IPS-18c (cell line): Measurements from ENCODE around the gene FAM13C.
"Not testable (repeated sequence)": the region's sequence is repeated elsewhere in the genome, so short reads cannot be mapped to it uniquely, and the experiment has no call there.

Experiments
- H3K4me3 ChIP-seq: 2 replicates; pipeline ENCODE4 v1.7.0; 2013; ENCODE audit warnings: low read depth, mild to moderate bottlenecking, low read length, moderate library complexity; ENCODE audit not compliant: insufficient read depth
- H3K9me3 ChIP-seq: one replicate; pipeline ENCODE4 v1.6.1; 2013; ENCODE audit warnings: mild to moderate bottlenecking, low read length, moderate library complexity; ENCODE audit not compliant: control insufficient read depth, insufficient read depth

Gene FAM13C

DNA sequence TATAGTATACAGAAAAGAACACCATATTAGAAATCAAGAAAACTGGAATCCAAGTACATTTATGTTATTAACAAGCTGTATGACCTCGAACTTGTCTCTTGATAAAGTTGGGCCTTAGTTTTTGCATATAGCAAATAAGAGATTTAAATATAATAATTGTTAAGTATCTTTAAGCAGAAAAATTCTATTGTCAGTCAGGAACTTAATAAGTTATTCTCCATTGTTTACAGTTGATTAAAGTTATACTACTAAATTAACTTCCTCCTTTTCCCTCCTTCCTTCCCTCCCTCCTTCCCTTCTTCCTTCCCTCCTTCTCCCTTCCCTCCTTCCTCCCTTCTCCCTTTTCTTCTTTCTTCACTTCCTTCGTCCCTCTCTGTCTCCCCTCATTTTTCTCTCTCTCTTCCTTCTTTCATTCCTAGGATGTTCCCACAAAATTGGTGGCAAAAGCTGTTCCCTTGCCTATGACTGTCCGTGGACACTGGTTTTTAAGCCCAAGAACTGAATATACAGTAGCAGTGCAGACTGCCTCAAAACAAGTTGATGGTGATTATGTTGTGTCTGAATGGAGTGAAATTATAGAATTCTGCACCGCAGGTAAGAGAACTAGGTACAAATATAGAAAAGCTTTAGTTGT lies 126.2 kb downstream of the FAM13C start:
- H3K4me3 ChIP-seq: no peak overlapping the region
- H3K9me3 ChIP-seq: no peaks in the 10 kb centered on the region

DNA sequence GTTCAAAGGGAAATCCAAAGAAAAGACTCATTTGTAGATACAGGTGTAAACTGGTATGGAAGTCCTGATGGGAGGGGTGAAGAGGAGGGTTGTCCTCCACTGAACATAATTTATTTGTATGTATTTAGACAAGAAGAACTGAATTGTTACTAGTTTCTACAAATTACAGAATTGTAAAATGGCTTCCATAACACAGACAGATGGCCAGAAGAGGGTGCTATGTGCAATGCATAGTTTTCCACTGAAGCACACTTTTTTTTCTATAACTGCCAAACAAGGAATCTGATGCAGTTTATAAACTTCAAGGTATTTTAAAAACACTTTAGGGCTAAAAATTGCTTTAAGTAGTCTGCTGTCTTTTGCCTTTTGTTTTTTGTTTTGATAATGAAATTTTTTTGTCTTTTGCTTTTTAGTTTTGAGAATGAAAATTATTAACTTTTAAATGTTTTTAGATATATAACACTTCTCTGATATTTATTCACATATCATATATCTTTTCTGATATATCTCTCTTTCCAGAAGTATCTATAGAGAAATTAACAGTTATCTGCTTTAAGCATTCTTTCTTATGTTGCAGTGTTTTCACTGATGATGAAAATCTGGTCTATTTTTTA lies 127.4 kb downstream of the FAM13C start:
- H3K9me3 ChIP-seq: no peaks in the 10 kb centered on the region
- H3K4me3 ChIP-seq: no peak overlapping the region

DNA sequence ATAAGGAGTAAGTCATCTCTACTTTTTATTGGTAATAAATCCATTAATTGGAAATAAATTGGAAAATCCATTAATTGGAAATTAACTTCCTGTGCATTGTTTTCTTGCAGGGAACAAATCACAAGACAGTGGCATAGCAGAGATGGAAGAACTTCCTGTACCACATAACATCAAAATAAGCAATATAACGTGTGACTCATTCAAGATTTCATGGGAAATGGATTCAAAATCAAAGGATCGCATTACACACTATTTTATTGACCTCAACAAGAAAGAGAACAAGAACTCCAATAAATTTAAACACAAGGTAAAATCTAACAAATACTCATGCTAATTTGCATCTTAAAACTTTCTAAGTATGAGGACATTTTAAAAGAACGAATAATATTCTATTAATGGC lies 128.2 kb downstream of the FAM13C start:
- Histone ChIP-seq H3K4me3 (no peak overlapping the region), H3K9me3 (no peaks in the 10 kb centered on the region)

DNA sequence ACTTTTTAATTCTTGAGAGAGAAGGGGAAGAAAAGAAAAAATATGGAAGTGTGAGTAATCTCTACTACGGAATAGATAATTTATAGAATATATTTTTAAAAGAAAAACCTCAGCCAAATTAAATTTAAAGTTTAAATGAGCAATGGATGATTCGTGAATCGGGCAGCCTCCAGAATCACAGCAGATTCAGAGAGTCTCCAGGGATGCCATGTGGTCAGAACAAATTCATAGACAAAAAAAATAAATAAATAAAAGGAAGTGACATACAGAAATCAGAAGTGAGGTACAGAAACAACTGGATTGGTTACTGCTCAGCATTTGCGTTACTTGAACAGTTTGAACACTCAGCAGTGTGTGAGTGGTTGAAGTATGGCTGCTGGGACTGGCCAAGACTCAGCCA lies 132.9 kb downstream of the FAM13C start:
- H3K4me3 ChIP-seq: no peak overlapping the region
- H3K9me3 ChIP-seq: no peaks in the 10 kb centered on the region

DNA sequence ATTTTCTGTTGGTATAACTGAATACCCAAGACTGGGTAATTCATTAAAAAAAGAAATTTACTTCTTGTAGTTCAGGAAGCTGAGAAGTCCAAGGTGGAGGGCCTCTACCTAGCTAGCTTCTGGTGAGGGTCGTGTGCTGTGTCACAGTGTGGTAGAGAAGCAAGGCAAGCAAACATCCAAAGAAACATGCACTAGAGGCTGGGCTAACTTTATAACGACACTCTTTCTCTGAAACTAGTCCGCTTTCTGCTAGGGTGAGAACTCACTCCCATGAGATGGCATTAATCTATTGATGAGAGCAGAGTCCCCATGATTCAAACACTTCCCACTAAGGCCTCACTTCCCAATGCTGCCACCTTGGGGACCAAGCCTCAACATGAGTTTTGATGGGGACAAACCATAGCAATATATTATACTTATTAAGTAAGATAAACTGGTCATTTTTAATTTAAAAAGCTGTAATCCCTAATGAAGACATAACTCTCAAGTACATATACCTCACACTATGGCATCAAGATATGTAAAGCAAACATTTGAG lies 135.1 kb downstream of the FAM13C start:
- Histone ChIP-seq H3K4me3 (no peak overlapping the region), H3K9me3 (no peaks in the 10 kb centered on the region)

DNA sequence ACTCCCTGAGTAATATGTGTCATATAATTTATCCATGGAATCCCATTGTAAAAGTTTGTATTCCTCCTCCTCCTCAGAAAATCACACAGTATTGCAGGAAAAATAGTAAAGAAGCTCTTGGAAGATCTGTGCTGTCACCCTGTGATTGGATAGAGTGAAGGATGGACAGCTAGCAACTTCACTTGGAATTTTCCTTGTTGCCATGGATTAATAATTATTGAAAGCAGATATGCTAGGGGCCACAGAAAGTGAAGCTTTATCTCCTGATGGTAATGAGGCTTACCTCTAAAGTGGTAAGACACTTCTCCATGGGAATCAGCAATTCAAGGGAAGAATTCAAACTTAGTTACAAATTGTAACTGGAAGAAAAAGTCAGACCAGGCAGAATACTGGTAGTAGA lies 137.1 kb downstream of the FAM13C start:
- Histone ChIP-seq H3K4me3 (no peak overlapping the region), H3K9me3 (no peaks in the 10 kb centered on the region)

DNA sequence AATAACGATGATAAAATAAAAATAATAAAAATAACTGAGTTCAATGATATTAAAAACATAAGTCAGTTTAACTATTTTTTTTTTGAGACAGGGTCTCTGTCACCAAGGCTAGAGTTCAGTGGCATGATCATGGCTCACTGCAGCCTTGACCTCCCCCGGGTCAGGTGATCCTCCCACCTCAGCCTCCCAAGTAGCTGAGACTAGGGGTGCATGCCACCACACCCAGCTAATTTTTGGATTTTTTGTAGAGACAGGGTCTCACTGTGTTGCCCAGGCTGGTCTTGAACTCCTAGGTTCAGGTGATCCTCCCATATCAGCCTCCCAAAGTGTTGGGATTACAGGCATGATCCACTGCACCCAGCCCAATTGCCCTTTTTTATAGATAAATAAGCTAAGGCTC lies 138.8 kb downstream of the FAM13C start:
- not testable (repeated sequence) for H3K9me3 ChIP-seq, H3K4me3 ChIP-seq

DNA sequence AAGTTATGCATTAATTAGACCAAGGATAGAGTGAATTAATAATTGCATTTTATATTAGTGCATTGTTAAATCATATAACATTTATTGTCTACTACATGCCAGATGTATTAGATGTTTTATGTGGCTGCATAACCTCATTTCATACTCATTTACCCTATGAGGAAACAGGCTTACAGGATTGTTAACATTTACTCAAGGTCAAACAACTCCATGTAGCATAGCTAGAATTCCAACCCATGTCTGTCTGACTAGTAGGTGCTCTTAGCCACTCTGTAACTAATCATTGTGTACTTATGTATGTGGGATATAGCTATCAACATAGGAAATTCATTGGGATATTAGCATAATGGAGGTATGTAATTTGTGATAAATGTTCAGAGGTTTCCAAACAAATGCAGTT lies 139.6 kb downstream of the FAM13C start:
- H3K4me3 ChIP-seq: no peak overlapping the region
- no peaks in the 10 kb centered on the region for H3K9me3 ChIP-seq

DNA sequence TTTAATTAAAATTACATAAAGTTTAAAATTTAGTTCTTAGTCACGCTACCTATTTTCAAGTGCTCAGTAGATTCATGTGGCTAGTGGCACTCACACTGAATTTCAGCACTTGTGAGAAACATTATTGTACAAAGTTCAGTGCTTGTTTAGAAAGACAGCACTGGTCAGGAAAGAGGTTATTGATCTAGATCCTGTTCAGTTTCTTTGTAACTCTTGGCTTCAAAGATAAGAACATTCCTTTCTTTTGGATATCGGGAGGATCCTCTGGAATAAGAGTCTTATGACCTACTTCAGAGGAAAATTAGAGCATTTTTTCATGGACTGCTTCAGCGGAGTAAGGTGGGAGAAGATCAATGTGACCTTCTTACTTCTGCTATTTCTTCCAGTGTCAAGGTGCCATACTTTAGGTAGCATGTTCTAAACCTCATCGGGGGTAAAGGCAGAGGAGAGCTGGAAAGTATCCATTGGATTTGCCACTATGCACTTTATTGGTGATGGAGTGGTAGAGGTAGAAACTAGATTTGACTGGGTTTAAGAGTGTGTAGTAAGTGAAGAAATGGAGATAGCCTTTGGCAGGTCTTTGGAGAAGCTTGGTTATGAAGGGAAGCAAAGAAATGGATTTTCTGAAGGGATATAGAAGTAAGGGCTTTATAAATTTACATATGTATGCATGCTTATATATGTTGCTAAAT lies 146.0 kb downstream of the FAM13C start:
- no peak overlapping the region for H3K4me3 ChIP-seq
- H3K9me3 ChIP-seq: no peaks in the 10 kb centered on the region

DNA sequence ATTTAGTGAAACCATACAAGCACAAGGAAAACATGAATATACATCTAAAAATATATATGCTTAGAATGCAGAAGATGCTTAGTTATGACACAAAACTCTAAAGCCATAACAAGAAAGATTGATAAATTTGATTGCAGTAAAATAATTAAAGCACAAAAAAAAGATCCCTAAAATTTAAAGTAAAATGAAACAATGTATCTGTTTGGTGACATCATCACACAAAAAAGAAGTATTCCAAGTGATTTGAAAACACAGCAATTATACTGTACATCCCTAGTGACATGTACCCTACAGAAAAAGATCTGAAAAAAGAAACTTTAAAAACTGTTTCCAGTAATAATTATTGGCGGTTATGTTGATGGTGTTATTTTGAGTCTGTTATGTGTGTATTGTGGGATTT lies 148.2 kb downstream of the FAM13C start:
- no peaks in the 10 kb centered on the region for H3K9me3 ChIP-seq
- H3K4me3 ChIP-seq: no peak overlapping the region

DNA sequence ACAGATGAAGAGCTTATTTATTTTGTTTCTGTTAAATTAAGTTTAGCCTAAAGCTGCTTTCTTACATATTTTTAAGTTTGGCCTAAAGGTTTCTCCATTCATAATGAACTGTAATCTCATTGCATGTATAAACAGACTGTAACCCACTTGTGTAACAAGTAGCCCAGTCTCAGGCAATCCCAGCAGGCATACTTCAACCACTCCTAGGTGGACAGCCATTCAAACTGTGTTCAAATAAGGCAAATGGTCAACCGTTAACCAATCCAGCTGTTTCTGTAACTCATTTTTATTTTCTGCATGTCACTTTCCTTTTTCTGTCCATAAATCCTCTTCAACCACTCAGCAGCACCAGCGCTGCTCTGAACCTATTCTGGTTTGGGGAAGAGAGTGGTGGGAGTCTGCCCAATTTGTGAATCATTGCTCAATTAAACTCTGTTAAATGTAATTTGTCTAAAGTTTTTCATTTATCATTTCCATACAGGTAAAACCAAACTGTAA lies 150.0 kb downstream of the FAM13C start:
- Histone ChIP-seq H3K9me3 (no peaks in the 10 kb centered on the region), H3K4me3 (no peak overlapping the region)

DNA sequence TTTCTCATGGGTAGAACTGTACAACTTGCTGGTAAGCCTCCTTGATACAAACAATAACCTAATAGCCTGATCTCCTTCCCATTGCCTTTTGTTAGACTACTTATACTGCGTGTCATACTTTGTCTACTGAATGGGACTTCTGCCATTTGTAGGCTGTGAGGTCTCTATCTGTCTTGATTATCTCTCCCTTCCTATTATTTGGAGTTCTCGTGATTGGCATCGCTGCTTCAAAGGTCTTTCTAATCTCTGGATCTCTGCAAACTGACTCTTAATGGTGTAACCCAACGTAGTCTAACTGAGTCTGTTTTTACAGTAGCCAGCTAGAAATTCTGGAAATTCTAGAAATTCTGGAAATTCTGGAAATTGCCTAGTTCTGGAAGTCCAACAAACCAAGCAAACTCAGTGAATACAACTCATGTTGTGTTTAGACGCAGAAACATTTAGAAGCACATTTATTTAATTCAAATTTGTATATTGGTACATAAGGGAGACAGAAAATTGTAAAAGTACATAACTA lies 156.1 kb downstream of the FAM13C start:
- H3K4me3 ChIP-seq: no peak overlapping the region
- peaks cover 3% of the 10 kb centered on the region for H3K9me3 ChIP-seq
